DND-41 (cell line): Measurements from ENCODE around the gene CST6.

Experiments used
- ATAC-seq: fragments of 200-7000 bp; cut with Tn5 transposase; 3 replicates; pipeline ENCODE4 v1.9.1; 2021; ENCODE audit warnings: low read depth; ENCODE audit not compliant: insufficient read depth
- DNase-seq: peaks from one replicate; pipeline ENCODE4 v3.0.0-alpha.2; 2020
- H2AFZ ChIP-seq: 2 replicates; pipeline ENCODE4 v1.6.0; 2012; ENCODE audit warnings: low read depth, low read length
- H3K27ac ChIP-seq: 2 replicates; pipeline ENCODE4 v1.5.1; 2012; ENCODE audit warnings: low read length, inconsistent platforms
- H3K27me3 ChIP-seq: fragments of 200-600 bp; sonication (generic); 2 replicates; pipeline ENCODE4 v1.6.0; 2012; ENCODE audit warnings: low read length, mild to moderate bottlenecking, inconsistent platforms; ENCODE audit not compliant: insufficient read depth, poor library complexity
- H3K36me3 ChIP-seq: 2 replicates; pipeline ENCODE4 v1.5.1; 2012; ENCODE audit warnings: low read length, inconsistent platforms; ENCODE audit not compliant: insufficient read depth
- H3K4me1 ChIP-seq: 2 replicates; pipeline ENCODE4 v1.5.1; 2012; ENCODE audit warnings: mild to moderate bottlenecking, low read length; ENCODE audit not compliant: insufficient read depth
- H3K4me2 ChIP-seq: 2 replicates; pipeline ENCODE4 v1.6.0; 2012; ENCODE audit warnings: mild to moderate bottlenecking, moderate library complexity, low read length, inconsistent platforms; ENCODE audit not compliant: insufficient read depth
- H3K4me3 ChIP-seq, 2 experiments: fragments of 200-600 bp in 1 of 2; shearing (Covaris generic) in 1 of 2; 2 replicates each; pipeline ENCODE4 v1.5.1; 2012 to 2016; ENCODE audit warnings: inconsistent platforms in 2 of 2, low read length in 2 of 2, mild to moderate bottlenecking in 2 of 2, low read depth in 1 of 2, moderate library complexity in 1 of 2
- H3K79me2 ChIP-seq: 2 replicates; pipeline ENCODE4 v1.6.0; 2012; ENCODE audit warnings: low read length, inconsistent platforms; ENCODE audit not compliant: insufficient read depth
- H3K9ac ChIP-seq: 2 replicates; pipeline ENCODE4 v1.6.0; 2012; ENCODE audit warnings: low read depth, mild to moderate bottlenecking, inconsistent platforms, low read length, moderate library complexity
- H3K9me3 ChIP-seq: 2 replicates; pipeline ENCODE4 v1.5.1; 2012; ENCODE audit warnings: low read length, moderate library complexity, mild to moderate bottlenecking, inconsistent platforms; ENCODE audit not compliant: insufficient read depth, severe bottlenecking
- H4K20me1 ChIP-seq: 2 replicates; pipeline ENCODE4 v1.6.0; 2012; ENCODE audit warnings: low read length; ENCODE audit not compliant: insufficient read depth
- CTCF ChIP-seq: IDR thresholded peaks from 2 replicates; pipeline ENCODE4 v1.5.1; 2012; ENCODE audit warnings: borderline replicate concordance, low read length, moderate library complexity, mild to moderate bottlenecking; ENCODE audit not compliant: poor library complexity, severe bottlenecking; ENCODE audit errors: extremely low read depth
- EZH2 ChIP-seq: IDR thresholded peaks from 3 replicates; pipeline ENCODE4 v1.6.1; 2012; ENCODE audit warnings: borderline replicate concordance, low read depth, mild to moderate bottlenecking, moderate library complexity, low read length, inconsistent platforms; ENCODE audit not compliant: severe bottlenecking

The CST6 gene

DNA sequence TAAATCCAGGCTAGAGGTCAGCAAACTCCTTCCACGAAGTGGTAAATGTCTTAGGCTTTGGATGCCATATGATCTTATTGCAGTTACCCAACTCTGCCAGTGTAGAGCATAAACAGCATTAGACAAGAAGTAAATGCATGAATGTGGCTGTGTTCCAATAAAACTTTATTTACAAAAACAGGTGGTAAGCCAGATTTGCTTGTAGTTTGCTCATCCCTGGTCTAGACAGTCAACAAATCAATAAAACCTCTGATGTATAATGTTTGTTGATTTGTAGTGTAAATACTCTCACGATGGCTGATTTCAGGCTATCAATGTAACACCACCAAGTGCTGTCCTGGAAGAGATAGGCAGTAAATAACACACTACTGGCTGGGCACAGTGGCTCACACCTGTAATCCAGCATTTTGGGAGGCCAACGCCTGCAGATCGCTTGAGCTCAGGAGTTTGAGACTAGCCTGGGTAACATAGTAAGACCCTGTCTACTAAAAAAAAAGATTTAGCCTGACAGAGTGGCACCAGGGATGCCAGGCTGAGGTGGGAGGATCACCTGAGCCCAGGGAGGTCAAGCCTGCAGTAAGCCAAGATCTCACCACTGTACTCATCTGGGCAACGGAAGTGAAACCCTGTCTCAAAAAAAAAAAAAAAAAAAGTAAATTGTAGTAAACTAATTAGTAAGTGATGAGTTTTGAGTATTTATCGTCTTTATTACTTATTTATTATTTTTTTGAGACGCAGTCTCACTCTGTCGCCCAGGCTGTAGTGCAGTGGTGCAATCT lies 21.3 kb downstream of the CST6 start:
- H3K9me3 ChIP-seq, result no peaks in the 10 kb centered on the region
- no peak overlapping the region for H3K27ac ChIP-seq
- ATAC-seq (no peak), DNase-seq (no peak)
- no peak overlapping the region for H3K4me3 ChIP-seq
- no peaks in the 10 kb centered on the region for H3K79me2 ChIP-seq
- H2AFZ ChIP-seq, result no peak overlapping the region
- H3K36me3 ChIP-seq, result no peaks in the 10 kb centered on the region
- no peak overlapping the region for H3K4me2 ChIP-seq
- TF ChIP-seq CTCF (no peak), EZH2 (no peak)
- no peaks in the 10 kb centered on the region for H3K27me3 ChIP-seq
- no peak overlapping the region for H3K9ac ChIP-seq
- H3K4me1 ChIP-seq, result no peaks in the 10 kb centered on the region
- H4K20me1 ChIP-seq, result no peaks in the 10 kb centered on the region

DNA sequence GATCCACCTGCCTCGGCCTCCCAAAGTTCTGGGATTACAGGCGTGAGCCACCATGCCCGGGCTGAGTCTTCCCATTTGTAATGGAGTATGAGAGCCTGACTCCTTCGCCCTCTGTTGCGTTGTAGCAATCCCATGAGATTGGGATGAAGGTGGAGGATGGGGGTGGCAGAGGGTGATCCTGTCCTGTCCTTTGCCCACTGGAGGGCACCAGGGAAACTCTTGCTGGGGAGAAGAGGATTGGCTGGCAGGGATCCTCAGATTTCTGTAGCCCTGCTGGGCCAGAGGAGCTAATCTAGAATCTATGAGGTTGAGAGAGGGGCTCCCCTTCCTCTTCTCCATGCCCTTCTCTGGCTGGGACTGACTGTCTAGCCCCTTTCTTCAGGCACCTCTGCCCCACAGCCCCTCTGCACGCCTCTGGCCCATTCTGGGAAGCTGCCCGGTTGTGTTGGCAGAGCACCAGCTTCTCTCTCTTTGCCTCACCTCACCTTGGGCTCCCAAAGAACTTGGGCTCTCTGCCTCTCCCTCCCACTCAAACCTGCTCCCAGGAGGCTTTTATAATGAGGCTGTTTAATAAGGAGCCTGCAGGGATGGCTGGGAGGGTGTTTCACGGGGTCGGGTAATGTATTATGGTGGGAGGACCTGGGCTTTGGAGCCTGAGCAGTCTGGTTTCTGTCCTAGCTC lies 24.0 kb downstream of the CST6 start:
- Histone ChIP-seq H3K9me3 (no peaks in the 10 kb centered on the region), H3K4me3 (no peak overlapping the region), H3K27ac (no peak overlapping the region), H2AFZ (no peak overlapping the region), H3K9ac (no peak overlapping the region), H3K4me2 (no peak overlapping the region), H3K27me3 (no peaks in the 10 kb centered on the region), H3K36me3 (no peaks in the 10 kb centered on the region), H3K79me2 (no peaks in the 10 kb centered on the region), H3K4me1 (no peaks in the 10 kb centered on the region), H4K20me1 (no peaks in the 10 kb centered on the region)
- ATAC-seq (no peak), DNase-seq (no peak)
- TF ChIP-seq EZH2, result no peak
- no peak for TF ChIP-seq CTCF

GRCh38 chr11:66036334-66036710 lies 24.5 kb downstream of the CST6 start:
- H3K27me3 ChIP-seq, result no peaks in the 10 kb centered on the region
- no peak for ATAC-seq
- H3K27ac ChIP-seq, result no peak overlapping the region
- H3K4me3 ChIP-seq, result no peak overlapping the region
- no peak overlapping the region for H2AFZ ChIP-seq
- H3K79me2 ChIP-seq, result no peaks in the 10 kb centered on the region
- DNase-seq, result no peak
- no peaks in the 10 kb centered on the region for H3K4me1 ChIP-seq
- no peak overlapping the region for H3K4me2 ChIP-seq
- H3K9ac ChIP-seq, result no peak overlapping the region
- TF ChIP-seq CTCF (no peak), EZH2 (no peak)
- no peaks in the 10 kb centered on the region for H3K36me3 ChIP-seq
- no peaks in the 10 kb centered on the region for H4K20me1 ChIP-seq
- H3K9me3 ChIP-seq, result no peaks in the 10 kb centered on the region
